Breast epithelium (tissue), 3 donors: ENCODE results near the gene PAIP2.
"Not testable (repeated sequence)": the region's sequence is repeated elsewhere in the genome, so short reads cannot be mapped to it uniquely, and the experiment has no call there.

Experiments
- CTCF ChIP-seq, 3 donors: fragments of 450-650 bp; IDR thresholded peaks; one replicate each; pipeline ENCODE4 v1.5.1; 2016 to 2017; ENCODE audit warnings: antibody characterized with exemption in 3 of 3, mild to moderate bottlenecking in 3 of 3, moderate library complexity in 3 of 3
- POLR2A ChIP-seq: fragments of 450-650 bp; IDR thresholded peaks from one replicate; pipeline ENCODE4 v1.6.1; 2016; ENCODE audit warnings: antibody characterized with exemption, mild to moderate bottlenecking, moderate library complexity

- TF ChIP-seq POLR2A; CTCF (IDR thresholded peaks at IDR 0.05): not testable (repeated sequence)
Observed at GRCh38 chr5:139310715-139311186, 30.9 kb upstream of the PAIP2 start.
